Activated CD4-positive, alpha-beta memory T cell treated with anti-CD3 and anti-CD28 coated beads, Interleukin-2, amount 10 ng/mL, durations not matched to agents 7 days and 5 days (primary cell): ENCODE results near the gene TEX11. TPM values are rescaled to one million over a fixed set of nuclear protein-coding genes. Genes with fewer than 3 reads are reported as not detected.
A peak's percentile ranks its signal among the peaks of the same experiment; 100 is the strongest.
"Not testable (repeated sequence)": the region's sequence is repeated elsewhere in the genome, so short reads cannot be mapped to it uniquely, and the experiment has no call there.

Experiments
- CTCF ChIA-PET: fragments of 350-600 bp; sonication (Branson Sonifier 250); formaldehyde crosslinking; loops from one replicate; lab custom pipeline; 2021; ENCODE audit warnings: antibody characterized with exemption, inconsistent platforms; lab: Charles Lee
- POLR2A ChIA-PET: fragments of 350-600 bp; sonication (Branson Sonifier 250); formaldehyde crosslinking; loops from one replicate; lab custom pipeline; 2021; ENCODE audit warnings: antibody characterized with exemption; lab: Charles Lee
- DNase-seq: peaks from one replicate; pipeline ENCODE4 v3.0.0-alpha.2; 2020
- H3K27ac Mint-ChIP-seq: one replicate; pipeline ENCODE4 v1.8.0; 2021; ENCODE audit warnings: mild to moderate bottlenecking, mixed read lengths
- H3K27me3 Mint-ChIP-seq: one replicate; pipeline ENCODE4 v1.8.0; 2021; ENCODE audit warnings: mixed read lengths
- H3K36me3 Mint-ChIP-seq: one replicate; pipeline ENCODE4 v1.8.0; 2021; ENCODE audit warnings: low read depth, mixed read lengths
- H3K4me1 Mint-ChIP-seq: one replicate; pipeline ENCODE4 v1.8.0; 2021; ENCODE audit warnings: mixed read lengths
- H3K4me3 Mint-ChIP-seq: one replicate; pipeline ENCODE4 v1.8.0; 2021; ENCODE audit warnings: mild to moderate bottlenecking, mixed read lengths
- H3K9me3 Mint-ChIP-seq: one replicate; pipeline ENCODE4 v1.8.0; 2021; ENCODE audit warnings: mixed read lengths
- total RNA-seq, 2 experiments: library from RNA; stranded (reverse); gene quantifications; one replicate each; pipeline ENCODE4 v1.2.3, GENCODE V29; 2021

TEX11 gene
- total RNA-seq, 2 experiments from 2014 or later = not detected

- ChIA-PET POLR2A (interaction anchor here (0.6 kb wide), 1 partner anchor 212 kb away, joined by 3 read pairs; the partner anchor contains the start of gene GDPD2), CTCF (no interaction called here)
- Mint-ChIP-seq H3K27ac (no peak overlapping the region), H3K4me1 (no peaks in the 10 kb centered on the region), H3K36me3 (no peaks in the 10 kb centered on the region), H3K4me3 (no peak overlapping the region), H3K27me3 (peaks cover 3% of the 10 kb centered on the region), H3K9me3 (no peaks in the 10 kb centered on the region)
- DNase-seq = no peak
These were observed 273.3 kb downstream of the TEX11 start for GRCh38 chrX:70635227-70635626.

- H3K4me3 Mint-ChIP-seq = no peak overlapping the region
- DNase-seq = no peak
- H3K36me3 Mint-ChIP-seq = no peaks in the 10 kb centered on the region
- ChIA-PET POLR2A (no interaction called here), CTCF (no interaction called here)
- H3K9me3 Mint-ChIP-seq = no peaks in the 10 kb centered on the region
- H3K4me1 Mint-ChIP-seq = peaks cover 4% of the 10 kb centered on the region
- H3K27ac Mint-ChIP-seq = no peak overlapping the region
- H3K27me3 Mint-ChIP-seq = peaks cover 13% of the 10 kb centered on the region
These were observed 286.8 kb downstream of the TEX11 start for GRCh38 chrX:70621743-70622142.

GRCh38 chrX:70618467-70618866 lies 290.0 kb downstream of the TEX11 start:
- peaks cover 8% of the 10 kb centered on the region for H3K27me3 Mint-ChIP-seq
- no peak overlapping the region for H3K27ac Mint-ChIP-seq
- no peaks in the 10 kb centered on the region for H3K36me3 Mint-ChIP-seq
- H3K9me3 Mint-ChIP-seq = no peaks in the 10 kb centered on the region
- DNase-seq = no peak
- no peaks in the 10 kb centered on the region for H3K4me1 Mint-ChIP-seq
- POLR2A ChIA-PET = no interaction called here
- CTCF ChIA-PET = no interaction called here
- H3K4me3 Mint-ChIP-seq = no peak overlapping the region

- CTCF ChIA-PET = no interaction called here
- no peak for DNase-seq
- Mint-ChIP-seq H3K36me3 (no peaks in the 10 kb centered on the region), H3K9me3 (no peaks in the 10 kb centered on the region), H3K27ac (no peak overlapping the region), H3K4me3 (no peak overlapping the region), H3K27me3 (peaks cover 12% of the 10 kb centered on the region), H3K4me1 (peaks cover 5% of the 10 kb centered on the region)
- POLR2A ChIA-PET = no interaction called here
These were observed 295.2 kb downstream of the TEX11 start for GRCh38 chrX:70613295-70613694.

GRCh38 chrX:70605352-70605751 lies 303.2 kb downstream of the TEX11 start:
- DNase-seq = no peak
- Mint-ChIP-seq H3K4me3 (no peak overlapping the region), H3K4me1 (peaks cover 3% of the 10 kb centered on the region), H3K9me3 (no peaks in the 10 kb centered on the region), H3K27me3 (peaks cover 15% of the 10 kb centered on the region), H3K36me3 (no peaks in the 10 kb centered on the region), H3K27ac (no peak overlapping the region)
- ChIA-PET POLR2A (no interaction called here), CTCF (no interaction called here)

- CTCF ChIA-PET = interaction anchor here (1.0 to 1.2 kb wide), 2 partner anchors 73 to 140 kb away, joined by 3 read pairs; no protein-coding TSS in a partner anchor
- no peak overlapping the region for H3K4me3 Mint-ChIP-seq
These were observed 316.4 kb downstream of the TEX11 start for GRCh38 chrX:70592091-70592490.

GRCh38 chrX:70587158-70587557 lies 321.4 kb downstream of the TEX11 start:
- CTCF ChIA-PET, H3K4me1 Mint-ChIP-seq, POLR2A ChIA-PET, H3K36me3 Mint-ChIP-seq, H3K27ac Mint-ChIP-seq, DNase-seq, H3K9me3 Mint-ChIP-seq, H3K27me3 Mint-ChIP-seq, H3K4me3 Mint-ChIP-seq: not testable (repeated sequence)

More at GRCh38 chrX:70592091-70592490, 316.4 kb downstream of the TEX11 start:
- POLR2A ChIA-PET = interaction anchor here (0.7 to 1.4 kb wide), 2 partner anchors 136 to 1055 kb away, joined by 3 read pairs; no protein-coding TSS in a partner anchor
- H3K4me1 Mint-ChIP-seq = peaks cover 17% of the 10 kb centered on the region
- no peaks in the 10 kb centered on the region for H3K27me3 Mint-ChIP-seq
- DNase-seq = peak; percentile 51
- H3K36me3 Mint-ChIP-seq = peaks cover 6% of the 10 kb centered on the region
- H3K27ac Mint-ChIP-seq = peak overlapping the region; percentile 47
- peaks cover 2% of the 10 kb centered on the region for H3K9me3 Mint-ChIP-seq

- DNase-seq = no peak
- H3K4me1 Mint-ChIP-seq = no peaks in the 10 kb centered on the region
- no peak overlapping the region for H3K27ac Mint-ChIP-seq
- POLR2A ChIA-PET = no interaction called here
- CTCF ChIA-PET = no interaction called here
- peaks cover 4% of the 10 kb centered on the region for H3K36me3 Mint-ChIP-seq
- H3K27me3 Mint-ChIP-seq = peaks cover 15% of the 10 kb centered on the region
- H3K9me3 Mint-ChIP-seq = peaks cover 7% of the 10 kb centered on the region
- H3K4me3 Mint-ChIP-seq = no peak overlapping the region
These were observed 331.1 kb downstream of the TEX11 start for GRCh38 chrX:70577442-70577841.

GRCh38 chrX:70569922-70570576 lies 338.5 kb downstream of the TEX11 start:
- H3K9me3 Mint-ChIP-seq, H3K4me3 Mint-ChIP-seq, POLR2A ChIA-PET, H3K27ac Mint-ChIP-seq, DNase-seq, CTCF ChIA-PET, H3K36me3 Mint-ChIP-seq, H3K4me1 Mint-ChIP-seq: not testable (repeated sequence)
- H3K27me3 Mint-ChIP-seq = peaks cover 14% of the 10 kb centered on the region

GRCh38 chrX:70554948-70555347 lies 353.6 kb downstream of the TEX11 start:
- DNase-seq = no peak
- no peak overlapping the region for H3K27ac Mint-ChIP-seq
- no peak overlapping the region for H3K4me3 Mint-ChIP-seq
- peaks cover 2% of the 10 kb centered on the region for H3K27me3 Mint-ChIP-seq
- peaks cover 14% of the 10 kb centered on the region for H3K4me1 Mint-ChIP-seq
- no peaks in the 10 kb centered on the region for H3K36me3 Mint-ChIP-seq
- POLR2A ChIA-PET = no interaction called here
- no peaks in the 10 kb centered on the region for H3K9me3 Mint-ChIP-seq
- CTCF ChIA-PET = interaction anchor here (1.4 kb wide), 1 partner anchor 103 kb away, joined by 10 read pairs; no protein-coding TSS in a partner anchor

- ChIA-PET POLR2A (no interaction called here), CTCF (interaction anchor here (1.4 kb wide), 1 partner anchor 103 kb away, joined by 10 read pairs; no protein-coding TSS in a partner anchor)
- peaks cover 14% of the 10 kb centered on the region for H3K4me1 Mint-ChIP-seq
- no peaks in the 10 kb centered on the region for H3K36me3 Mint-ChIP-seq
- no peak for DNase-seq
- H3K9me3 Mint-ChIP-seq = no peaks in the 10 kb centered on the region
- no peak overlapping the region for H3K27ac Mint-ChIP-seq
- peaks cover 2% of the 10 kb centered on the region for H3K27me3 Mint-ChIP-seq
- no peak overlapping the region for H3K4me3 Mint-ChIP-seq
These were observed 354.0 kb downstream of the TEX11 start for GRCh38 chrX:70554523-70554922.

- H3K4me3 Mint-ChIP-seq = no peak overlapping the region
These were observed 354.4 kb downstream of the TEX11 start for GRCh38 chrX:70554081-70554480.

GRCh38 chrX:70553516-70553915 lies 355.0 kb downstream of the TEX11 start:
- Mint-ChIP-seq H3K27ac (peak overlapping the region; percentile 42), H3K27me3 (peaks cover 1% of the 10 kb centered on the region), H3K9me3 (no peaks in the 10 kb centered on the region)

More at GRCh38 chrX:70554081-70554480, 354.4 kb downstream of the TEX11 start:
- ChIA-PET POLR2A (no interaction called here), CTCF (interaction anchor here (1.4 kb wide), 1 partner anchor 102 kb away, joined by 10 read pairs; no protein-coding TSS in a partner anchor)
- Mint-ChIP-seq H3K36me3 (no peaks in the 10 kb centered on the region), H3K27ac (no peak overlapping the region), H3K4me1 (peaks cover 14% of the 10 kb centered on the region), H3K27me3 (peaks cover 2% of the 10 kb centered on the region), H3K9me3 (no peaks in the 10 kb centered on the region)
- DNase-seq = no peak

More at GRCh38 chrX:70553516-70553915, 355.0 kb downstream of the TEX11 start:
- Mint-ChIP-seq H3K4me3 (no peak overlapping the region), H3K4me1 (peaks cover 14% of the 10 kb centered on the region), H3K36me3 (no peaks in the 10 kb centered on the region)
- CTCF ChIA-PET = interaction anchor here (1.4 kb wide), 1 partner anchor 102 kb away, joined by 10 read pairs; no protein-coding TSS in a partner anchor
- no peak for DNase-seq
- POLR2A ChIA-PET = no interaction called here
